Upper lobe of left lung (tissue), 6 donors: ENCODE measurements around the gene UGDH. TPM values are rescaled to one million over a fixed set of nuclear protein-coding genes. Genes with fewer than 3 reads are reported as not detected.

ENCODE experiments used
- ATAC-seq, 2 donors: fragments of 200-7000 bp; cut with Tn5 transposase; one replicate each; pipeline ENCODE4 v1.9.1; 2022; ENCODE audit warnings: mild to moderate bottlenecking in 2 of 2, moderate library complexity in 2 of 2; ENCODE audit not compliant: low FRiP score in 2 of 2
- DNase-seq, 2 donors: peaks; one replicate each; pipeline ENCODE4 v3.0.0-alpha.2; 2019 to 2020
- H3K27ac ChIP-seq, 4 donors: fragments of 200-600 bp; sonication (generic); one replicate each; pipeline ENCODE4 v1.5.1; 2016 to 2019
- H3K27me3 ChIP-seq, 4 donors: fragments of 200-600 bp; sonication (generic); one replicate each; pipeline ENCODE4 v1.5.1; 2017 to 2019
- H3K36me3 ChIP-seq, 4 donors: fragments of 200-600 bp; sonication (generic); one replicate each; pipeline ENCODE4 v1.5.1; 2016 to 2019
- H3K4me1 ChIP-seq, 4 donors: fragments of 200-600 bp; sonication (generic); one replicate each; pipeline ENCODE4 v1.5.1; 2018 to 2019
- H3K4me3 ChIP-seq, 4 donors: fragments of 200-600 bp; sonication (generic); one replicate each; pipeline ENCODE4 v1.5.1; 2017 to 2019; ENCODE audit warnings: mild to moderate bottlenecking in 2 of 4, moderate library complexity in 1 of 4
- H3K9me3 ChIP-seq, 4 donors: fragments of 200-600 bp; sonication (generic); one replicate each; pipeline ENCODE4 v1.5.1; 2018 to 2019
- EP300 ChIP-seq, 4 donors: sonication (generic); formaldehyde crosslinking; IDR thresholded peaks; one replicate each; pipeline ENCODE4 v1.5.1; 2017; ENCODE audit warnings: antibody characterized with exemption in 4 of 4, control low read depth in 2 of 4
- POLR2A ChIP-seq, 4 donors: fragments of 450-650 bp; IDR thresholded peaks; one replicate each; pipeline ENCODE4 v1.5.1; 2016 to 2017; ENCODE audit warnings: antibody characterized with exemption in 4 of 4, mild to moderate bottlenecking in 2 of 4
- POLR2AphosphoS5 ChIP-seq, 2 donors: sonication (generic); formaldehyde crosslinking; IDR thresholded peaks; one replicate each; pipeline ENCODE4 v1.5.1; 2017; ENCODE audit warnings: antibody characterized with exemption in 2 of 2
- WGBS, 2 donors: methylation state at CpG; one replicate each; pipeline ENCODE4 v1.1.5; 2017 to 2018; 5-methylcytosine and 5-hydroxymethylcytosine counted together
- total RNA-seq, 6 donors: library from RNA; depleted of rRNA in 4 of 6; stranded (reverse); fragments of >200 nt in 4 of 6; gene quantifications; one replicate each; pipeline versions ENCODE4 v1.1.0 to v1.2.1, GENCODE V29; 2016 to 2021
- TF ChIP-seq, protein P1 (sequence below), 6 experiments: fragments of 450-650 bp in 4 of 6; fragments of 200-600 bp in 2 of 6; sonication (generic) in 2 of 6; IDR thresholded peaks; one replicate each; pipeline ENCODE4 v1.5.1; 2016 to 2019; ENCODE audit warnings: antibody characterized with exemption in 6 of 6
- donor health status: DM: no; HTN: no; CAD: no; lungs with moderate emphysema.
- donor health status: DM: no; HTN: yes; CAD: no; lungs with severe emphysema.

The UGDH gene
- total RNA-seq, 6 donors from 2014 or later = 30.9 to 115 (median 56.9) TPM

DNA sequence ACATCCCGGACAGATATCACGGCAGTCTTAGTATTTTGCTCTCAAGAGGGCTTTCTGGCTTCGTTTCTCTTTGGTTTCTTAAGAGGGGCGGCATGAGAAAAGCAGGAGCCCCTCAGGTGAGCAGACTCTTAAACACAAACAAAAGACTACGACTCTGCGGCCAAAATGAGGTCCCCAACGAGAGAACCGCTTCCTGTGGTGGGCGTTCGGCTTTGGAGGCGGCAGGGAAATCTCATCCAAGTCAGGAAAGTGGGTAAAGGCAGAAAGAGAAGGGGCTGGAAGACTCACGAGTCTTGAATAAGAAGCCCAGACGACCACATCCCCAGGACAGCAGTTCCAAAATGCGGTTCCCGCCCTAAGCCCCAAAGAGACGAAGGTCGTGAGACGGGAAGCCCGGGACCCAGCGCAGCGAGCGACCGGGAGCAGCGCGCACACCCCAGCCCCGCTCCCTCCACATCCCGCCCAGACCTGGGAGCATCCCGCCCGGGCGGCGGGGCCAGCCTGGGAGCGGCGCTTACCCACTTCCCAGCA is 409 bp downstream of the UGDH start:
- H3K36me3 ChIP-seq = peaks cover 0 to 2% (median under 1%) of the 10 kb centered on the region in 4 donors
- no peak for TF ChIP-seq POLR2A (IDR thresholded peaks at IDR 0.05)
- TF ChIP-seq, protein P1, sequence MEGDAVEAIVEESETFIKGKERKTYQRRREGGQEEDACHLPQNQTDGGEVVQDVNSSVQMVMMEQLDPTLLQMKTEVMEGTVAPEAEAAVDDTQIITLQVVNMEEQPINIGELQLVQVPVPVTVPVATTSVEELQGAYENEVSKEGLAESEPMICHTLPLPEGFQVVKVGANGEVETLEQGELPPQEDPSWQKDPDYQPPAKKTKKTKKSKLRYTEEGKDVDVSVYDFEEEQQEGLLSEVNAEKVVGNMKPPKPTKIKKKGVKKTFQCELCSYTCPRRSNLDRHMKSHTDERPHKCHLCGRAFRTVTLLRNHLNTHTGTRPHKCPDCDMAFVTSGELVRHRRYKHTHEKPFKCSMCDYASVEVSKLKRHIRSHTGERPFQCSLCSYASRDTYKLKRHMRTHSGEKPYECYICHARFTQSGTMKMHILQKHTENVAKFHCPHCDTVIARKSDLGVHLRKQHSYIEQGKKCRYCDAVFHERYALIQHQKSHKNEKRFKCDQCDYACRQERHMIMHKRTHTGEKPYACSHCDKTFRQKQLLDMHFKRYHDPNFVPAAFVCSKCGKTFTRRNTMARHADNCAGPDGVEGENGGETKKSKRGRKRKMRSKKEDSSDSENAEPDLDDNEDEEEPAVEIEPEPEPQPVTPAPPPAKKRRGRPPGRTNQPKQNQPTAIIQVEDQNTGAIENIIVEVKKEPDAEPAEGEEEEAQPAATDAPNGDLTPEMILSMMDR (IDR thresholded peaks at IDR 0.05) = no peak
- no peak for TF ChIP-seq EP300 (IDR thresholded peaks at IDR 0.05)
- no peak for TF ChIP-seq POLR2AphosphoS5 (IDR thresholded peaks at IDR 0.05)
- peak overlapping the region; percentile 58 to 88 (median 74) for H3K4me3 ChIP-seq
- WGBS, 2 donors = 1% methylated on average over 26 to 31 of the region's 33 CpGs
- H3K27ac ChIP-seq = peak overlapping the region; percentile 88 to 95 (median 90)
- ATAC-seq = no peak
- DNase-seq = no peak
- peaks cover 0 to 3% (median 0%) of the 10 kb centered on the region in 4 donors for H3K9me3 ChIP-seq
- H3K4me1 ChIP-seq = peaks cover 12 to 26% (median 16%) of the 10 kb centered on the region in 4 donors
- no peaks in the 10 kb centered on the region for H3K27me3 ChIP-seq

DNA sequence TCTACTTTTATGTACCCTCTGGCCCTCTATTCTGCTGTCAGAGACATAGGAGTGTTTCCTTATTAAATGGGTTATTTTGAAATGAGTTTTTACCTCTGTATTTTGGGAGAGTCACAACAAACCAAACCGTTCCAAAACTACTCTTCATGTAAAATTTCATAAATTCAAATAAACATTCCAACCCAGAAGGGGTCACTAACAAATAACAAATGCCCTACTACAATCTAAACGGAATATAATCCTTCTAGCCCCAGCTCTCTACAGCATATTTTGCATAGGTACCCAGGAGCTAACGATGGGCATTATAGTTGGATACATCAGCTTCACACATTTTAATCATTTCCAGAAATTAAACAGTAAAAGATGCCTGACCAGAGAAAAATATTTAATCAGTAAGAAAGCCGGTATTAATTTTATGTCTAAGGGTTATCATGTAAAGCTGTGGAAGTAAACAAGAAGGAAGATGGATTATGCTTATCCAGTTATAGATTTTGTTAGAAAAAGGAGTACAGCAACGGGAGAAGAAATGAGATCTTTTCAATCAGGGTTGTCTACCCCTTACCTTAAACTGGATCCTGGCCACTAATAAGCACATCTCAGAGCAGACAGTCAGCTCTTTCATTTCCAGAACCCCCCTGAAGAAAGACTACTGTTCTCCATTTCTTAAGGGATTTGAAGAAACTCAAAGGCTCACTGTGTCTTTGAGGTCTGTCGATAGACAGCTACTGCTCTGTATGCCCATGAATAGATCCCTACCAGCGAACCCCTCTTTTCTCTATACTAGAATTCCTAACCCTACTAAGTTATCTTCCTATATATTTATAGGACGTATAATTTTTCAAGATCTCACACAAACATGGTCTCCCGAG is 1.2 kb downstream of the UGDH start:
- 24 to 28% methylated on average over 9 of the region's 9 CpGs for WGBS, 2 donors
- Histone ChIP-seq H3K4me3 (peak overlapping the region; percentile 58 to 88 (median 74)), H3K4me1 (peaks cover 12 to 26% (median 16%) of the 10 kb centered on the region in 4 donors), H3K9me3 (peaks cover 0 to 3% (median 0%) of the 10 kb centered on the region in 4 donors), H3K36me3 (no peaks in the 10 kb centered on the region), H3K27ac (peak overlapping the region; percentile 88 to 95 (median 90)), H3K27me3 (no peaks in the 10 kb centered on the region)
- ATAC-seq = no peak
- DNase-seq = no peak
- no peak for TF ChIP-seq POLR2AphosphoS5 (IDR thresholded peaks at IDR 0.05)
- no peak for TF ChIP-seq POLR2A (IDR thresholded peaks at IDR 0.05)
- TF ChIP-seq, protein P1 (IDR thresholded peaks at IDR 0.05) = no peak
- no peak for TF ChIP-seq EP300 (IDR thresholded peaks at IDR 0.05)

DNA sequence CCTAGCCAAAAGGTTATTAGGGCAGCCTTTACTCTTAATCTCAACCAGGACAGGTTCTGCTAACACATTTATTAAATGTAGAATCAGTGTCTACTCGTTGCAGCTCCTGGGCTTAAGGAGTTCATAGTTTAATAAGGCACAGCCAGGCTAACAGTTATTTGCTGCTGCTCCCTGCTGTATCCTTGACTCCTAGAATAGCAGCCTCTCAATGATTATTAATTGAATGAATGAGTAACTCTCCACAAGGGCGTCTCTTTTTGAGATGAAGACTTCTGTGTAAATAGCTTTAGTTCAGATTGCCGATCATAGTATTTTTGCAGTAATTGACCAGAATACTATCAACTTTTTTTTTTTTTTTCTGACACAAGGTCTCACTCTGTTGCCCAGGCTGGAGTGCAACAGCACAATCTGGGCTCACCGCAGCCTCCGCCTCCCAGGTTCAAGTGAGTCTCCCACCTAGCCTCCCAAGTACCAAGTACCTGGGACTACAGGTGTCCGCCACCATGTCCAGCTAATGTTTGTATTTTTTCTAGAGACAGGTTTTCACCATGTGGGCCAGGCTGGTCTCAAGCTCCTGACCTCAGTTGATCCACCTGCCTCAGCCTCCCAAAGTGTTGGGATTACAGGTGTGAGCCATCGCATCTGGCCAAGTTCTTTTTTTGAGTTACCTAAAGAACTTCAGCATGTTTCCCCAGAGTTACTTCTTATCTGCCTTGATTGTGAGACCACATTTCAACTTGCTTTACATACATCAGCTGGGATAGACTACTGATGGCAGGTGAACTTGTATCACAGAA is 2.9 kb downstream of the UGDH start:
- Histone ChIP-seq H3K4me3 (no peak overlapping the region), H3K9me3 (no peaks in the 10 kb centered on the region), H3K36me3 (peaks cover 0 to 11% (median 2%) of the 10 kb centered on the region in 4 donors), H3K4me1 (peaks cover 12 to 26% (median 16%) of the 10 kb centered on the region in 4 donors), H3K27me3 (no peaks in the 10 kb centered on the region), H3K27ac (no peak overlapping the region)
- TF ChIP-seq EP300 (IDR thresholded peaks at IDR 0.05) (no peak), POLR2A (IDR thresholded peaks at IDR 0.05) (no peak), POLR2AphosphoS5 (IDR thresholded peaks at IDR 0.05) (no peak)
- TF ChIP-seq, protein P1 (IDR thresholded peaks at IDR 0.05) = no peak
- ATAC-seq (no peak), DNase-seq (no peak)
- WGBS, 2 donors = 84 to 85% methylated on average over 7 of the region's 7 CpGs

DNA sequence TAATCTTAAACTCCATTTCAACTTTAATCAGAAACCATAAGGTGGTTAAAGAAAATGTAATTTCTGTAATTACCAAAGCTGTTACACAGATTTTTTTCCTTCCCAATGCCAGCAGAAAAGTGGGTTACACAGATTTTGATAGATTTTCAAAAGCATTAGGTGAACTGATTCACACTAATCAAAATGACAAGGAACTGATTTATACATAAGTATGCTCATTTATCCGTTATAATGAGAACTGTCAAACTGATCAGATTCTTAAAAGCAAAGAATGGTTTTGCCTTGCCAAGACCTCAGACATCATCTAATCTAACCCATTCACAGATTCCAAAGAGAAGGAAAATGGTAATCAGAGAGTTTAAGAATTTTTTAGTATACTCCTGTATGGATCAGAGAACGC is 5.2 kb downstream of the UGDH start:
- 43 to 85% methylated on average over 2 of the region's 2 CpGs for WGBS, 2 donors
- Histone ChIP-seq H3K36me3 (peaks cover 0 to 33% (median 5%) of the 10 kb centered on the region in 4 donors), H3K4me1 (peaks cover 5 to 16% (median 7%) of the 10 kb centered on the region in 4 donors), H3K9me3 (no peaks in the 10 kb centered on the region), H3K4me3 (no peak overlapping the region), H3K27ac (no peak overlapping the region), H3K27me3 (no peaks in the 10 kb centered on the region)
- no peak for DNase-seq
- no peak for TF ChIP-seq EP300 (IDR thresholded peaks at IDR 0.05)
- TF ChIP-seq, protein P1 (IDR thresholded peaks at IDR 0.05) = no peak
- TF ChIP-seq POLR2A (IDR thresholded peaks at IDR 0.05) = no peak
- TF ChIP-seq POLR2AphosphoS5 (IDR thresholded peaks at IDR 0.05) = no peak
- ATAC-seq = no peak
